HG02884 (cell line): Measurements from ENCODE around the gene ATP6V0A4.
"Not testable (repeated sequence)": the region's sequence is repeated elsewhere in the genome, so short reads cannot be mapped to it uniquely, and the experiment has no call there.

Experiments
- ATAC-seq: cut with Tn5 transposase; IDR thresholded peaks from one replicate; pipeline ENCODE4 v1.9.1; 2021; ENCODE audit warnings: mild to moderate bottlenecking, moderate library complexity; ENCODE audit not compliant: unreplicated experiment

ATP6V0A4 gene

DNA sequence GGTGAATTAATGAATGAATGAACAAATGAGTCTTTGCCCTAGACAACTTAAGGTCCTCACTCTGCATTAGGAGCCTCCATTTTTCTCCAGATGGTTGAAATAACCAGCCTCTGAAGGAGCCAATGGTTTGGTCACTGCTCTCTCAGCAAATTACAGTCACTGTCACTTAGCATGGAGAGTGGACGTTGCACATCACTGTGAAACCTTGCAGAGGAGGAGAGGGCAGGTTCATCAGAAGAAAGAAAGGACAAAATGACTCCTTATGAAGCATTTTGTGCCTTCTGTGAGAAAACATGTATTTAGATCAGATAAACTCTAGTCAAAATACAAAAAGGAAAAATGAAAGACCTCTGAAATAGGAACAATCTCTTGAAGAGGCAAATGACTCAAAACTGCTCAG is 6.6 kb upstream of the ATP6V0A4 start:
- no peak for ATAC-seq

DNA sequence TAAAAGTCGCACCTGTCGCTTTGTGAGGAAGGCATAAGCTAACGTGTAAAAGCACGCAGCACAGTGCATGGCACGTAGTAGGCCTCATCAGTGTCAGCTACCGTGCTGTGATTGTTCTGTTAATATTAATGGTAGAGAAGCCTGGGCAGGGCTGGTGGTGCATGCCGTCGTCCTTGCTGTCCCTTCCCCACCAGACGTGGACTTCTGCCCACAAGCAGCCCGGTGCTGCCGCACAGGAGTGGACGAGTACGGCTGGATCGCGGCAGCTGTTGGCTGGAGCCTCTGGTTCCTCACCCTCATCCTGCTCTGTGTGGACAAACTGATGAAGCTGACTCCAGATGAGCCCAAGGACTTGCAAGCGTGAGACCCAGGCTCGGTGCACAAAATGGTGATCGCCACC is 4.7 kb upstream of the ATP6V0A4 start:
- ATAC-seq: no peak

DNA sequence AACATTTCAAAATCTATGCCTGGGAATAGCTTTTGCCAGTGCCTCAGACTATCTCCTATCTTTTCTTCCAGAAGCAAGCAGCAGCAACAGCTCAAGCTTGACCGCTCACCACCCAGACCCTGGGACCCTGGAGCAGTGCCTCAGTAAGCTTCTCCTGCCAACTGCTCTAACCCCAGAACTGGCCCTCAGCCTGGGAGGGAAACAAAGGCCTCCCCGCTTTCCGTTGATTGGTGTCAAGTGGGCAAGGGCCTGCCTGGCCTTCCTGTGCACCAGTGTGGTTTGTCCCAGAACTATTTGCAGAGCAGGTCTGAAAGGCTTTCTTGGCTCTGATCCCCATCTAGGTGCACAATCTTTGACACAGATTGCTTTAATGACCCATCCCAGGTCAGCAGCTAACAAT is 3.3 kb upstream of the ATP6V0A4 start:
- ATAC-seq: no peak

DNA sequence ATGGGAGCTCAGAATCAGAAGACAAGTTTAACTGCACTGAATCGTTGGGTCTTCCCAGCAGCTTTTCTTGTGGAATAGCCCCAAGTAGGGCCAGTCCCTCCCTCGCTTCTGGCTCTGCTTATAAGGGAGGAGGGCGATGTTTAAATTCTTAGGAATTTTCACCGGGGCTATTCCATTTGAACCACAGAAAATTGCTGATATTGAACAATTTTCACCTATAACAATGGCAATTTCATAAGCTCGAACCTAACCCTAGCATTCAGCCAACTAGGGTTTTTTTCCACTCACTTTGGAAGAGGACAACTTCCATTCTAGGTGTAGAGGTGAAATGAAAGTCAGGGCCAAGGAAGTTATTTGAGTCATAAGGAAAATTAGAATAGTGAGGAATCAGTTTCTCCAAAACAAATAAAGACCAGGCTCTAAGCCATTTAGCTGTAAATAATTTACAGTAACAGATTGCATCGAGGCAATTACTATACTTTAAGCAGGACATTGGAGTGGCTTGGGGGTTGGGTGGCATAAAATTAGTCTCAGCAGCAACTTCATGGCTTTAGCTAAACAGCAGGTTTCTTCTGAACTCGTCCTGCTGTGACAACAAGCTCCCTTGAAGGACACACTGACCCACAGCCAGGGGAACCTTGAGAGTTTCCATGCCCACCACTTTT is 1.5 kb upstream of the ATP6V0A4 start:
- ATAC-seq: no peak

DNA sequence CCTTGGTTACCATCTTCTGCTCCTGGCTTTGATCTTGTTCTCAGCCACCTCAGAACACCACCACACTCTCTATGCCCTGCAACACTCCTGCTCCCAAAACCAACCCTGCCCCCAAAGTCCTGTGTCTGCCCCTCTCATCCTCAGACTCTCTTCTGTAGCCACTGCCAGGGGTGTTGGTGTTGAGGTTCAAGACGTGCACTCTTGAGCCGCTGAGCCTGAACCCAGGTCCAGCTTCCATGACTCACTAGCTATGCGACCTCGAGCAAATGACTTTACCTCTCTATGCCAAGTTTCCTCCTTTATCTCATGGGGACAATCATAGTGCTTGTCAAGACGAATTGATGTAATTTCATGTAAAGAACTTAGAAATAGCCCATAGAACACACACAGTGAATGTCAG is 840 bp upstream of the ATP6V0A4 start:
- no peak for ATAC-seq

DNA sequence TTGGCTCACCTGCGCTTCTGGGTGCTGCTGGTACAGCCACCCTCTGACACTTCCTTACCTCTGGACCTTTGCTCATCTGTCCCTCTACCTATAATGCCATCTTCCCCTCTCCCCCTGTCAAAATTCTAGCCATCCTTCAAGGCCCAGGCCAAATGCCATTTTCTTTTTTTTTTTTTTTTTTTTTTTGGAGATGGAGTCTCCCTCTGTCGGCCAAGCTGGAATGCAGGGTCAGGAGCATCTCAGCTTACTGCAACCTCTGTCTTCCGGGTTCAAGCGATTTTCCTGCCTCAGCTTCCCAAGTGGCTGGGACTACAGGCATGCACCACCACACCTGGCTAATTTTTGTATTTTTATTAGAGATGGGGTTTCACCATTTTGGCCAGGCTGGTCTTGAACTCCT is 950 bp downstream of the ATP6V0A4 start:
- ATAC-seq: not testable (repeated sequence)

DNA sequence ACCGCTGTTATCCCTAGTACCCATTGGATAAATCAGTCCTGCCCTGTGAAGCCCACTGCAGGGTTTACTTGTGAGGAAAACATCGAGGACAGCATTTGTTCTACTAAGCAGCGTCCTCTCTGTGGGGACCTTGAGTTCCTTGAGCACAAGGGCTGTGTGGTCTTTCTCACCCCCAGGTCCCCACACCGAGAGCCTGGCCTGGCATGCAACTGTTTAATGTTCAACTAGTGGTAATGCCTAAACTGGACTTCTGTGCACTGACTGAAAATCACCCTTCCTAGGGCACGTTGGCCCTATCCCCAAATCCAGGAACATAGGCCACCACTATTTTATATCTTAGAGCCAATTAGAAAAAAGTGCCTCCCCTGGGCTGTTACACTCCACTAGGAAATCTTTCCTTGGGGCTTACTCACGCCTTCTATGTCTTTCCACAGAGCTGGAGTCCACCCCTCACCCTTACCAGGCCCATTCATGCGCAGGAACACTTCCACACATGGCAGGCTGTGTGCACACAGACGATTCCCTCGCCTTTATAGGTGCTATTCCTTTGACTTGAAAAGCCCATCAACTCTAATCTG is 1.9 kb downstream of the ATP6V0A4 start:
- no peak for ATAC-seq

DNA sequence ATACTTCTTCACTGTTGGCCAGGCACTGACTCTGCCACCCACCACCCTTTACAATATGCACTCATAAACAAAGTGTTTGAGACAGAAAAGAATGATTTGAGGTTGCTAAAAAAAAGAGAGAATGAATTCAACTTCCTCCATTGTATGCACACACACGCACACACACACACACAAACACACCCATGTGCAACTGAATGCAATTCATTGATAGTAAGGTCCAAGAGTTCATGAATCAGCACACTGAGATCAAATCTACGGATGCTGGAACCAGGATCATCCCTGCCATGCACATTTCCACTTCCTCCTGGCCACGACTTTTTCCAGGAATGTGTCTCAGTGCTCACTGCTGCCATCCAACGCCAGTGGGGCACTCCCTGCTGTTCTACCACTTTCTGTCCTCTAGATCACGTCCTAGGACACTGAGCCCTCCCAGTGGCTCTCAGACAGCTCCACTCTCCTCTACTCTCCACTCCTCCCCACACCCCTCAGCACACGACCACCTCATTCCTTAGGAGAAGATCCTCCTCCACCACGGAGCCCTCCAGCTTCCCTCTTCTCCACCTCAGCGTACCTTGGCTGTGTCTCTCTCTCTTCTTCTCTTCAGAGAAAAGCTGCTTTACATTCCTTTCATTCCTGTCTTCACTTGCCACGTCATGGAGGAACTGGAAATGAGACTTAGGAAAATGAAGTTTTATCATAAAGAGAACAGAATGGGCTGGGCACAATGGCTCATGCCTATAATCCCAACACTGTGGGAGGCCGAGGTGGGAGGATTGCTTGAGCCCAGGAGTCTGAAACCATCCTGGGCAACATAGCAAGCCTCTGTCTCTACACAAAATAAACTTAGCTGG is 12.2 kb downstream of the ATP6V0A4 start:
- ATAC-seq: no peak

DNA sequence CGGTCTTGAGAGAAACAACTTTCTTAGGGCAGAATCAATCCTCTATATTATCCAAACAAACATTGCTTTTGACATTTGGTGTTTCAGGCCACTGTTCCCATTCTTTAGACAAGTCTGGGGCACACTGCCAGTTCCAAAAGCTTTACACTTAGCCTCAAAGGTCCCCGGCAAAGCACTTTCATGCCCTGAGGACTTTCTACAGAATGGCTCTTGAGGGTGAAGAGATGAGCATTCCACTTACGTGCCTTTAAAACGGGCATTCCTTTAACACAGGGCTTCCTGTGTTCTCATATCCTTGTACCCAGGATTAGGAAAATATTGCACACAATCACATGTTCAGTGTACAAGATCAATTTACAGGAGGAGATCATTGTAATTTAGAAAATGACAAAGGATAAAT is 13.3 kb downstream of the ATP6V0A4 start:
- no peak for ATAC-seq

DNA sequence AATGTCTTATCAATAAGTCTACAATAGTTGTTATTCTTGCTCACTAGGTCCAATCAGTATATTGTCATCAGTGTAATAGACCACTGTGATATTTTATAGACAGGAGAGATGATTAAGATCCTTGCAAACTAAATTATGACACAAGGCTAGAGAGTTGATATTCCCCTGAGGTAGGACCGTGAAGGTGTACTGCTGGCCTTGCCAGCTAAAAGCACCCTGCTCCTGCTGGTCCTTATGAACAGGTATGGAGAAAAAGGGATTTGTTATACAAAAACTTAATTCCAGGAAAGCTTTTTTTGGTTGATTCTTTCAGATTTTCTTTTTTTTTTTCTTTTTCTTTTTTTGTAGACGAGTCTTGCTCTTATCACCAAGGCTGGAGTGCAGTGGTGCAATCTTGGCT is 17.0 kb downstream of the ATP6V0A4 start:
- ATAC-seq: no peak

DNA sequence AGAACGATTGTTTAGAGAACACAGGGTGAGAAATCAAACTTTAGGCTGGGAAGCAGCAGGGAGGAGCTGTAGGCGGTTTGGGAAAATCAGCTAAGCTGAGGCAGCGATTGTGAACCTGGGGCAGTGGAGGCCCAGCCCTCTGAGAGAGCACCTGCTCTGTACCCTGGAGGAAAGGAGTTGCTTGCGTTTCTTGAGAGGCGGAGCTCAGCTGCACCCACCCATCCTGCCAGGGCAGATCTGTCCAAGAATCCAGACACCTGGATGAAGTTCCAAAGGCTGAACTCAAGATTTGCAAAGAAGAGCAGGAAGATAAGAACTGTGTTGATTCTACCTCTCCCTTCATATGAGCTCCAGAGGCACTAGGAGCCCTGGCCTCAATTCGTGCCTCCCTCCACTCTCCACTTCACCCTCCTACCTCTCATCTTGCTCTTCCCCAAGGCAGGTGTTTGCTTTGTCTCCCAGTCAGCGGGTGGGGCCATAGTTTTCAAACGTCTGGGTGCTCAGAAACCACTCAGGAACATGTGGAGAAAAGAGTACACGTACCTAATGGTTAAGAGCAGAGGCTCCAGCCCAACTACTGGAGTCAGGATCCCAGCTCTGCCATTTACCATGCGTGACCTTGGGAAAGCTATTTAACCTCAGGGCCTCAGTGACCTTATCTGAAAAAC is 21.7 kb downstream of the ATP6V0A4 start:
- no peak for ATAC-seq

DNA sequence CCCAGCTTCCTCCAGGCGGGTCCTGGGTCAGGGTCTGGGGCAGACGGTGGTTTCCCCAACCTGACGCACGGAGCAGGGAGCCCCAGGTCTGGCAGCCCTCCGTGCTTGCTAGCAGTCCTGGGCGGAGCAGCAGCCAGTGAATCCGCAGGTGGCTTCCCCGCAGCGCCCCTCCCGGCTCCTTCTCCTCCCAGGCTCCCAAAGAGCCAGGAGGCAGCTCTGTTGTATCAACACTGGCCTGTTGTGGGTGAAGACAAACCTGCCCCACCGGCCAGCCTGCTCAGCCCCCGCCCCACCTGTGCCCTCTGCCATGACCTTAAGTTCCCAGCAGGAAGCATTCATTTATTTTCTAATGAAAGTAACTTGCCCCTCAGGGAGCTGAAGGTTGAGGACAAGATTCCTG is 24.2 kb downstream of the ATP6V0A4 start:
- no peak for ATAC-seq

DNA sequence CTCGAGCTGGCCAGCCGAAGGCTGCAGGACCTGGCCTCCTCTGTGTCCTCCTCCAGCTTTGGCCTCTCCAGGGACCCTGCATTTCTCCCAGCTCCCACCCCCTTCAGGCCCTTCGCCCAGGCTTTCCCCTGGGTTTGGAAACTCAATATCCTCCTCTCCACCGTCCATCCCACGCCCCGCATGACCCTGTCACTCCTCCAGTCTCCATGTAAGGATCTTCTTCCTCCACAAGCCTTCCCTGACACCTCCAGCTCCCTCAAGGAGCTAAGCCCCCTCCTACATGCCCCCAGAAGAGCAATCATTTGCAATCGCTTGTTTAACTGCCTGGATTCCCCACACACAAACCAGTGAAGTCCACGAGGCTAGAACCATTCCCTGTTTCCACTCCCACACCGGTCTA is 24.8 kb downstream of the ATP6V0A4 start:
- no peak for ATAC-seq

DNA sequence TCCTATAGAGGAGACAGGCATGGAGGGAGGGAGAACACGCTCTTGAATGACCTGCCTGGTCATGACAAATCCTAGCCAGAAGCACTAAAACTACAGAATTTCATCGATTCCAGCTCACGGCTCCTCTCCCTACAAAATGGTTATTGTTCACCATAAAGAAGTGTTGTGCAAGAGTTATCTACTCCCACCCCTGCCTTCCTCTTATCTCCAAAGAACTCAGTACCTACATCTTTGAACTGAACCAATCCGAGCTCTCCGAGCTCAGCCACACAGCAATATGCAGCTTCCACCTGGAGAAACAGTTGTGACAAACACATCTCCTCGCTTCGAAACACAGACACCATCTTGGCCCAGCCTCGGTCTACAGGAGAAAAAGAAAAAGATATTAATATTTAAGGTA is 27.1 kb downstream of the ATP6V0A4 start:
- ATAC-seq: no peak

DNA sequence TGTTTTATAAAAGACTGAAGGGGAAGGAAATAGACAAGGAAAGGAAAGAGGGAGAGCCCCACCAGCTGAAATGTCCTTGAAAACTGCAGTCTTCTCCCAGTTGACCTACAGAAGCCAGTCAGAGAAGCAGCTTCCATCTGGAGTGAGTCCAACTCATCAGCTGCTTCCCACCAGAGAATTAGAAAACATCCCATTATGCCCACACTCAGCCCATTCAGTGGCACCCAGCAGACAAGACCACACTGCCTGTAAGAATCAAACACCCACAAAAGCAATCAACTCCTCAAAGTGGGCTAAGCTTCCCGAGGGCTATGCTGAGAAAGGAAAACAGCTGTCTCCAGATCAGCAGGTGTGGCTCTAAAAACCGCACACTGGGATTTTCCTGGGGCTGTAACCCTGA is 29.8 kb downstream of the ATP6V0A4 start:
- ATAC-seq: no peak

DNA sequence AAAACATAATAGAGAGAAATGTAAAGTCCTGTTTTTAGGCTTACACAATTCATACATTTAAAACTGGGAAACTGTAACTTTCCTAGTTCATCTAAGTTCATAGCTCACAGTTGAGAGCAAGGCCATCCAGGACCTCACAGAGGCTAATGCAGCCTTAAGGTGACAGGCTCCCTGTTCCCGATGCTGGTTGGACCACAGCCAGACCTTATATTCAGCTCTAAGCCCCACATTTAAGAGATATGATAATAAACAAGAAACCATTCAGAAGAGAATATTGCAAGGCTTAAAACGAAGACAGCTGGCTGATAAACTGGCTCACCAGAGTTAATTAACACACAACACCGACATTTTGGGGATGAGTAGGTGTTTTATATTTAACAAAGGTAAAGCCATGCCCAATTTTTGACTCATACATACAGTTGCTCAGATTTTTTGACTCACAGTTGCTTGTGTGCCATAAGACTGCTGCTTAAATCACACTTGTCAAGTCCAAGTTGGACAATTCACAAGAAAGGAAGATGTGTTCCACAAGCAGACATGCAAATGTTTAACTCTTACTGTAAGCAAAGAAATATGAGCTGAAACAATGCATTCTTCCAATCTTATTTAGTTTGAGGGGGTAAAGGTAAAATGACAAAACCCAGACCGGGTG is 41.3 kb downstream of the ATP6V0A4 start:
- no peak for ATAC-seq

DNA sequence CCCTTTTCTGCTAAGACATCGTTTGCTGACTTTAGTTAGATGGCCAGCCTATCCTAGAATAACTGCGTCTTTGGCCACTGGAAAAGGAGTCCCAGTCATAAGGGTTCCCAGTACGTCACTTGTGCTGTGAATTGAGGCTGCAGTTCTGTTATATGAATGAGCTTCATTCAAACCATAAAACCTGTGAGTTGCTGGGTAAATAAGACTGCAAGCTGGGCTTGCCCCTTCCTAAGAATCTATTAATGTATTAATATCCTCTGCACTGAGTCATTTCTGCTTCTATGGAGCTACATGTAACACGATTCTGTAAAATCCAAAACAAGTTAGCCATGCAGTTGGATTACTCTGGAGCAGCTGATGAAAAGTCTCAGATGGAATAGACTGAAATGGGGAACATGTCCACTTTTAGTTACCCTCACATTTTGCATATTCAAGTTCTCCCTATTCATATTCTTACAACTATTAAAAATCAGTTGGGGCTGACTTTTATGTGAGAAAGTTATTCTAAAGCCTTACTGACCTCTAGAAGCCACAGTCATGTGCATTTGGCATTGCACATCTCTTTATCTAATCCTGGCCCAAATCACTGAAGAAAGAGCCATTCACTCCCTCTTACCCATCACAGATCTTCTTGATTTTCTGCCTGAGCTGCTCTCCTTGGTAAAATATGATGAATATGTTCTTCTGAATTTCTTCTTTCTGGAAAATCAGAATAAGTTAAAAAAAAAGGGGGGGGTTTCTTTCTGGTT is 42.0 kb downstream of the ATP6V0A4 start:
- no peak for ATAC-seq

DNA sequence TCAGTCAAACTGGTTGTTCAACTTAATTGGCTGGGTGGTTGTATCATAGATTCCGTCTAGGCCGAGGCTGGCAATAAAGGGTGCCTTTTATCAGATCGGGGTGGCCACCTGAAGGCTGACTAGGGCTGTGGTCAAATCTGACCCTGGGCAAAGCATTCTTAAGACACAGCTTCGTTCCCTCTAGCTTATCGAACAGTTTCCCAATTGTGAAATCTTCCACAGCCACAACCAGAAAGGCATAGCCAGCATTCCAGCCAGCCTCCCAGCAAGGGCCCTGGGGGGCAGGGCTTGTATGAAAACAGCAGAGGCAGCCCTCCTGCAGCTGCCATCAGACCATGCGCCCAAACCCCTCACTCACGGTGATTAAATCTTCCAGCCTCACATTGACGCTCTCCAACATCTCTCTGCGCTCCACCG is 42.7 kb downstream of the ATP6V0A4 start:
- ATAC-seq: no peak

DNA sequence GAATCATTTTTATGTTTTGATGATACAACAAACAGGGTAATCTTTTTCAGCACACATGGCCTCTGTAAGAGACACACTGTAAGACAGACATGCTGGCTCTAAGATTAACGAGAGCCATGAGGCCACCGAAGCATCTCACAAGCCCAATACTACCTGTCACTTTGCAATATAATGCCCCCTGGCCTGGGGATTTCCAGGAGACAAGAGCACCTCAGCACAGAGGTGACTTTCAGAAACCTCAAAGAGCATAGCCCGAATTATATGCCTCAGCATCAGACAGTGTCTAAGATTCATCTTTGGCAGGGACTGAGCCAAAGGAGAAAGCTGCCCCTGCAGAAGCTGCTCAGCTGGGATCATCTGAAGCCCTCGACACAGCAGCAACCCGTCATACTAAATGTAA is 44.4 kb downstream of the ATP6V0A4 start:
- no peak for ATAC-seq

DNA sequence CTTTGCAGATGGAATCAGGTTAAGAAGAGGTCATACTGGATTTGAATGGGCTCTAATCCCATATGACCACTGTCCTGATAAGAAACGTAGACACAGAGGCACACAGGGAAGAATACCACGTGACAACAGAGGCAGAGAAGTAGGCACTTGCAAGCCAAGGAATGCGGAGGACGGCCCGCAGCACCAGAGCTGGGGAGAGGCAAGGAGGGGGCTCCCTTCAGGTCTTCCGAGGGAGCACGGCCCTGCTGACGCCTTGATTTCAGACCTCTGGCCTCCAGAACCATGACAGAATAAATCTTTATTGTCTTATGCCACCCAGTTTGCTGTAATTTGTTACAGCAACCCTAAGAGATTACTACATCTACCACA is 44.9 kb downstream of the ATP6V0A4 start:
- no peak for ATAC-seq
